Muscle layer of duodenum (tissue), 2 donors: ENCODE measurements around the gene C19orf81.

Experiments used
- H3K27ac ChIP-seq: one replicate; pipeline ENCODE4 v1.7.0; 2013; ENCODE audit warnings: mild to moderate bottlenecking, low read length
- H3K27me3 ChIP-seq: one replicate; pipeline ENCODE4 v1.7.0; 2013; ENCODE audit warnings: low read depth, mild to moderate bottlenecking, control low read depth, low read length
- H3K36me3 ChIP-seq, 2 donors: one replicate each; pipeline ENCODE4 v1.7.0; 2013; ENCODE audit warnings: low read length in 2 of 2, control low read depth in 1 of 2, mild to moderate bottlenecking in 1 of 2; ENCODE audit not compliant: insufficient read depth in 2 of 2, control insufficient read depth in 1 of 2
- H3K4me1 ChIP-seq, 2 donors: one replicate each; pipeline ENCODE4 v1.7.0; 2013; ENCODE audit warnings: low read length in 2 of 2, mild to moderate bottlenecking in 2 of 2, control low read depth in 1 of 2, moderate library complexity in 1 of 2; ENCODE audit not compliant: insufficient read depth in 2 of 2, control insufficient read depth in 1 of 2
- H3K4me3 ChIP-seq, 2 donors: one replicate each; pipeline ENCODE4 v1.7.0; 2013; ENCODE audit warnings: low read length in 2 of 2, low read depth in 1 of 2, mild to moderate bottlenecking in 1 of 2
- H3K9me3 ChIP-seq, 2 donors: one replicate each; pipeline ENCODE4 v1.7.0; 2013; ENCODE audit warnings: low read length in 2 of 2, control low read depth in 1 of 2, mild to moderate bottlenecking in 1 of 2; ENCODE audit not compliant: control insufficient read depth in 1 of 2
- donor health status: healthy.

The C19orf81 gene

DNA sequence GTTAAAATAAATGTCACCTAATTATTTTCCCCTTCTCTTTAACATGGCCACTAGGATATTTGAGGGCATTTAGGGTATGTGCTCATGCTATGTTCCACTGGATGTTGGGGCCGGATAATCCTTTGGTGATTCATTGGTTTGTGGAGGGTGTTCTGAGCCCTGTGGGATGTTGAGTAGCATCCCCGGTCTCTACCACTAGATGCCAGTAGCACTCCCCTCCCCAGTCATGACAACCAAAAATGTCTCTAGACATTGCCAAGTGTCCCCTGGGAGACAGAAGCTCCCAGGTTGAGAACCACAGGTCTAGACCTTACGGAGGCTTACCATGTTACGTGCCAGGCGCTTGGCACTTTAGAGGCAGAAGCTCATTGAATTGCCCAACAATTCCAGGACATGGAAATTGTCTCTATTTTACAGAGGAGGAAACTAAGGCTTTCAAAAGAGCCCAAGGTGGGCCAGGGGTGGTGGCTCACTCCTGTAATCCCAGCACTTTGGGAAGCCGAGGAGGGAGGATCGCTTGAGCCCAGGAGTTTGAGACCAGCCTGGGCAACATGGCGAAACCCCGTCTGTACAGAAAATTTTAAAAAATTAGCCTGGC lies 56.3 kb downstream of the C19orf81 start:
- Histone ChIP-seq H3K27me3 (peaks cover 14% of the 10 kb centered on the region), H3K36me3 (no peaks in the 10 kb centered on the region)

DNA sequence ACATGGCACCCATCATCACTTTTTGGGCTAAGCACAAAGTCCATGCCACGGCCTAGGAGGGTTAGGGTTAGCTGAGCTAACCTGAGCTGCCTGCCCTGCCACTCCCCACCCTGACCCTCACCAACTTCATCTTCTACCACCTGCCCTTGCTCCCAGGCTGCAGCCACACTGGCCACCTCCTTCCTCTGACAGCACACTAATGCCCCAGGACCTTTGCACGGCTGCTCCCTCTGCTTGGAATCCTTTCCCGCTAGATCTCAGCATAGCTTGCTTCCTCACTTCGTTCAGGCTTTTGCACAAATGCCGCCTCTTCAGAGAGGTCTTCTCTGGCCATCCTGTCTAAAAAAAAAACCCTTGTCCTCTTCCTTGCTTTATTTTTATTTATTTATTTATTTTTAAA lies 57.1 kb downstream of the C19orf81 start:
- H3K27me3 ChIP-seq = peaks cover 14% of the 10 kb centered on the region
- H3K4me3 ChIP-seq = no peak overlapping the region
- no peaks in the 10 kb centered on the region for H3K4me1 ChIP-seq
- no peak overlapping the region for H3K27ac ChIP-seq
- H3K36me3 ChIP-seq = no peaks in the 10 kb centered on the region
- H3K9me3 ChIP-seq = no peaks in the 10 kb centered on the region

More for the DNA sequence above, 56.3 kb downstream of the C19orf81 start:
- Histone ChIP-seq H3K4me3 (no peak overlapping the region), H3K9me3 (no peaks in the 10 kb centered on the region), H3K4me1 (no peaks in the 10 kb centered on the region), H3K27ac (no peak overlapping the region)

DNA sequence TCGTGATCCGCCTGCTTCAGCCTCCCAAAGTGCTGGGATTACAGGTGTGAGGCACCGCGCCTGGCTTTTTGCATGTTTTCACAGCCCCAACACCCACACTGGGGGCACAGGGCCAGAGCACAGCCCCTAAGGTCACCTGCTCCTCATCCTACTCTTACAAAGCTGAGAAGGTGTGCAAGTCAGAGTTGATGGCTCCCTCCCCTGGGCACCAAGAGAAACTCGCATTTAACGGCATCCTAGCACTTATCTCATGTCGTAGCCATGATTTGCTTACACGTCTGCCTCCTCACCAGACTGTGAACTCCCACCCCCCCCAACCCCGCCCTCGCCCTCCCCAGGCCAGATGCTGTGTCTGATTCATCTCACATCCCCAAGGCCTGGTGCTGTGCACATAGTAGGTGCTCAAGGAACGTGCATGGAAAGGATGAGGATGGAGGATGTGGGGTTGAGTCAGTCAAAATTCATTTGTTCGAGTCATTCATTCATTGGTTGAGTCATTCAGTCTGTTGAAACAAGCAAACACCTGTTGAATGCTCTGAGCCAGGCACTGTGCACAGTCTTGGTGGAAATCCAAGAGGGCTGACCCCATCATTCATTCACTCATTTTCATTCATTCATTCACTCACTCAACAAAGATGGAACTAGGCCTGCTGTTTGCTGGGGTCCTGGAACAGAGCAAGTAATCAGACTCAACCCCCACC lies 59.1 kb downstream of the C19orf81 start:
- H3K27ac ChIP-seq = no peak overlapping the region
- peaks cover 5% of the 10 kb centered on the region for H3K27me3 ChIP-seq
- no peaks in the 10 kb centered on the region for H3K36me3 ChIP-seq
- no peak overlapping the region for H3K4me3 ChIP-seq
- no peaks in the 10 kb centered on the region for H3K9me3 ChIP-seq
- H3K4me1 ChIP-seq = no peaks in the 10 kb centered on the region
